Measurements from ENCODE around the gene PARD3.
"Not testable (repeated sequence)": the region's sequence is repeated elsewhere in the genome, so short reads cannot be mapped to it uniquely, and the experiment has no call there.

PARD3 gene

GRCh38 chr10:34369120-34369519, 446.0 kb downstream of the PARD3 start:
- FAIRE-seq = no peak
- DNase-seq (ENCODE audit: insufficient read length, low spot score) = no peak

- DNase-seq (ENCODE audit: insufficient read length, low spot score) (no peak), FAIRE-seq (peak; percentile 23)
Observed at GRCh38 chr10:34364253-34365037, 450.7 kb downstream of the PARD3 start.

GRCh38 chr10:34360984-34361383, 454.1 kb downstream of the PARD3 start:
- DNase-seq (ENCODE audit: insufficient read length, low spot score) (no peak), FAIRE-seq (no peak)

GRCh38 chr10:34359435-34359813, 455.7 kb downstream of the PARD3 start:
- no peak for DNase-seq (ENCODE audit: insufficient read length, low spot score)
- FAIRE-seq = peak; percentile 18

GRCh38 chr10:34358729-34359434, 456.2 kb downstream of the PARD3 start:
- FAIRE-seq = no peak
- no peak for DNase-seq (ENCODE audit: insufficient read length, low spot score)

- FAIRE-seq (no peak), DNase-seq (ENCODE audit: insufficient read length, low spot score) (no peak)
Observed at GRCh38 chr10:34356463-34356862, 458.6 kb downstream of the PARD3 start.

- FAIRE-seq; DNase-seq (ENCODE audit: insufficient read length, low spot score): not testable (repeated sequence)
Observed at GRCh38 chr10:34353530-34353929, 461.6 kb downstream of the PARD3 start.

GRCh38 chr10:34352599-34353204, 462.4 kb downstream of the PARD3 start:
- DNase-seq (ENCODE audit: insufficient read length, low spot score); FAIRE-seq: not testable (repeated sequence)

GRCh38 chr10:34351161-34351560, 463.9 kb downstream of the PARD3 start:
- DNase-seq (ENCODE audit: insufficient read length, low spot score) = no peak
- FAIRE-seq = no peak

GRCh38 chr10:34348917-34349485, 466.1 kb downstream of the PARD3 start:
- DNase-seq (ENCODE audit: insufficient read length, low spot score) = no peak
- no peak for FAIRE-seq

GRCh38 chr10:34348021-34348420, 467.1 kb downstream of the PARD3 start:
- FAIRE-seq (no peak), DNase-seq (ENCODE audit: insufficient read length, low spot score) (no peak)

- FAIRE-seq (no peak), DNase-seq (ENCODE audit: insufficient read length, low spot score) (no peak)
Observed at GRCh38 chr10:34347131-34347530, 468.0 kb downstream of the PARD3 start.

GRCh38 chr10:34346516-34347100, 468.5 kb downstream of the PARD3 start:
- DNase-seq (ENCODE audit: insufficient read length, low spot score) = no peak
- FAIRE-seq = no peak

GRCh38 chr10:34345383-34345782, 469.7 kb downstream of the PARD3 start:
- FAIRE-seq = peak; percentile 61
- DNase-seq (ENCODE audit: insufficient read length, low spot score) = no peak

GRCh38 chr10:34343764-34344163, 471.3 kb downstream of the PARD3 start:
- DNase-seq (ENCODE audit: insufficient read length, low spot score) (no peak), FAIRE-seq (no peak)

GRCh38 chr10:34341473-34341872, 473.6 kb downstream of the PARD3 start:
- FAIRE-seq = no peak
- DNase-seq (ENCODE audit: insufficient read length, low spot score) = no peak

- no peak for FAIRE-seq
- no peak for DNase-seq (ENCODE audit: insufficient read length, low spot score)
Observed at GRCh38 chr10:34340934-34341333, 474.2 kb downstream of the PARD3 start.

GRCh38 chr10:34339816-34340553, 475.1 kb downstream of the PARD3 start:
- DNase-seq (ENCODE audit: insufficient read length, low spot score) (no peak), FAIRE-seq (no peak)

- FAIRE-seq = peak; percentile 45
- no peak for DNase-seq (ENCODE audit: insufficient read length, low spot score)
Observed at GRCh38 chr10:34337917-34338316, 477.2 kb downstream of the PARD3 start.

GRCh38 chr10:34335960-34336690, 479.0 kb downstream of the PARD3 start:
- no peak for DNase-seq (ENCODE audit: insufficient read length, low spot score)
- FAIRE-seq = no peak
